H1 (cell line): ENCODE measurements around the gene RHBDD1. TPM values are rescaled to one million over a fixed set of nuclear protein-coding genes. Genes with fewer than 3 reads are reported as not detected.

Experiments
- BACH1 ChIP-seq: IDR thresholded peaks from 2 replicates; pipeline ENCODE4 v1.6.1; 2012; ENCODE audit warnings: low read length, improper control_type of control experiment
- CTBP2 ChIP-seq: IDR thresholded peaks from 2 replicates; pipeline ENCODE4 v1.7.0; 2011; ENCODE audit warnings: borderline replicate concordance, mild to moderate bottlenecking, moderate library complexity, mixed read lengths, low read length; ENCODE audit not compliant: insufficient read depth, insufficient read length
- KDM4A ChIP-seq: IDR thresholded peaks from one replicate; pipeline ENCODE4 v1.7.1; 2012; ENCODE audit warnings: low read depth, mild to moderate bottlenecking, moderate library complexity, low read length, inconsistent platforms; ENCODE audit not compliant: severe bottlenecking
- RAD21 ChIP-seq, 2 experiments: IDR thresholded peaks in 1 of 2; conservative IDR thresholded peaks in 1 of 2; 2 replicates each; pipeline ENCODE4 v1.6.1; 2011; ENCODE audit warnings: low read depth in 2 of 2, low read length in 2 of 2, improper control_type of control experiment in 1 of 2, inconsistent platforms in 1 of 2, mild to moderate bottlenecking in 1 of 2, moderate library complexity in 1 of 2
- TBP ChIP-seq: IDR thresholded peaks from 2 replicates; pipeline ENCODE4 v1.6.1; 2011; ENCODE audit warnings: low read depth, low read length, improper control_type of control experiment
- polyA plus RNA-seq, 7 experiments: library from polyadenylated mRNA; depleted of rRNA in 3 of 7; stranded (reverse) in 5 of 7; unstranded in 2 of 7; fragments of >200 nt in 5 of 7; fragments of 200-250 nt in 2 of 7; gene quantifications; 1 replicate in 5 of 7; 2 replicates in 1 of 7; 4 replicates in 1 of 7; pipeline versions ENCODE4 v1.2.1 to v1.2.3, GENCODE V29; 2011 to 2013; ENCODE audit warnings: missing spikeins in 2 of 7, mixed read lengths in 2 of 7
- total RNA-seq: library from RNA; stranded (reverse); fragmentation: NEBNext Ultra II Directional; extraction: Animal tissue kit (Norgen Biotek cat#: 25700); gene quantifications from 2 replicates; pipeline ENCODE4 v1.2.1, GENCODE V29; 2021

The RHBDD1 gene
- total and polyA plus RNA-seq, 2 of the 8 experiments (the other 6 are each of a cell fraction or from before 2014, with no cell fraction given): 10.5 to 23.1 TPM

GRCh38 chr2:226796840-226797288, 39.0 kb upstream of the RHBDD1 start (continued):
- TF ChIP-seq BACH1: no peak
- TF ChIP-seq TBP: no peak
- TF ChIP-seq RAD21 (IDR thresholded peaks at IDR 0.05 in 1 of 2, conservative IDR thresholded peaks at IDR 0.05 in 1 of 2; ENCODE audit: low read depth in 2 of 2, low read length in 2 of 2): peak; percentile 41 to 59
- TF ChIP-seq CTBP2: no peak
- no peak for TF ChIP-seq KDM4A
